Endothelial cell of umbilical vein (primary cell): ENCODE measurements around the gene TBC1D24. TPM values are rescaled to one million over a fixed set of nuclear protein-coding genes. Genes with fewer than 3 reads are reported as not detected.

Source experiments
- BruUV-seq: library from RNA; stranded (reverse); fragments of 400-500 nt; replicated peaks from 2 replicates; lab custom pipeline; 2021; lab: Mats Ljungman, UMichigan
- CTCF ChIA-PET: fragments of 300-600, 350-600 bp; sonication (Branson Sonifier 250); formaldehyde crosslinking; loops from one replicate; lab custom pipeline; 2021; ENCODE audit warnings: antibody characterized with exemption, inconsistent platforms; lab: Charles Lee
- POLR2A ChIA-PET: fragments of 300-600, 350-600 bp; sonication (Branson Sonifier 250); formaldehyde crosslinking; loops from one replicate; lab custom pipeline; 2021; ENCODE audit warnings: antibody characterized with exemption, inconsistent platforms; lab: Charles Lee
- DNase-seq: peaks from one replicate; pipeline ENCODE4 v3.0.0-alpha.2; 2011; ENCODE audit warnings: low read depth, low spot score
- FAIRE-seq: peaks from 2 replicates; lab custom pipeline; 2011; peaks lifted over from hg19 to GRCh38; lab: Jason Lieb, UNC
- H2AFZ ChIP-seq: 2 replicates; pipeline ENCODE4 v1.6.0; 2012; ENCODE audit warnings: low read depth, low read length, control low read depth, inconsistent platforms
- H3K27ac ChIP-seq: 2 replicates; pipeline ENCODE4 v1.5.1; 2011; ENCODE audit warnings: low read depth, mild to moderate bottlenecking, control low read depth, low read length, moderate library complexity; ENCODE audit not compliant: insufficient read depth
- H3K27me3 ChIP-seq, 2 experiments: 2 replicates each; pipeline versions ENCODE4 v1.6.0 to v1.6.1; 2011; ENCODE audit warnings: low read length in 2 of 2, mixed read lengths in 1 of 2; ENCODE audit not compliant: control insufficient read depth in 2 of 2, insufficient read depth in 2 of 2
- H3K36me3 ChIP-seq, 2 experiments: 2 replicates in 1 of 2; 3 replicates in 1 of 2; pipeline ENCODE4 v1.5.1; 2011; ENCODE audit warnings: low read length in 2 of 2, mild to moderate bottlenecking in 1 of 2, moderate library complexity in 1 of 2; ENCODE audit not compliant: control insufficient read depth in 2 of 2, insufficient read depth in 2 of 2; ENCODE audit errors: extremely low read depth in 1 of 2
- H3K4me1 ChIP-seq: 3 replicates; pipeline ENCODE4 v1.5.1; 2011; ENCODE audit warnings: mild to moderate bottlenecking, low read length; ENCODE audit not compliant: control insufficient read depth, insufficient read depth; ENCODE audit errors: extremely low read depth
- H3K4me2 ChIP-seq: 2 replicates; pipeline ENCODE4 v1.6.1; 2011; ENCODE audit warnings: low read length, control low read depth, mixed read lengths; ENCODE audit not compliant: insufficient read depth
- H3K4me3 ChIP-seq, 3 experiments: fragments of 200-600 bp in 1 of 3; sonication (generic), shearing (Covaris generic) in 1 of 3; replicated peaks in 1 of 3; 2 replicates each; pipeline ENCODE4 v1.5.1; 2011 to 2016; ENCODE audit warnings: control low read depth in 3 of 3, low read length in 3 of 3, mild to moderate bottlenecking in 2 of 3, inconsistent platforms in 1 of 3, low read depth in 1 of 3, moderate library complexity in 1 of 3; ENCODE audit not compliant: insufficient read depth in 1 of 3
- H3K79me2 ChIP-seq: 2 replicates; pipeline ENCODE4 v1.6.0; 2012; ENCODE audit warnings: low read length, inconsistent platforms; ENCODE audit not compliant: control insufficient read depth, insufficient read depth
- H3K9ac ChIP-seq: replicated peaks from 2 replicates; pipeline ENCODE3; 2011; ENCODE audit warnings: low read length, control low read depth; ENCODE audit not compliant: insufficient read depth; ENCODE audit errors: extremely low read depth
- H3K9me1 ChIP-seq: replicated peaks from 3 replicates; pipeline ENCODE4 v1.6.0; 2011; ENCODE audit warnings: mild to moderate bottlenecking, low read length; ENCODE audit not compliant: control insufficient read depth, insufficient read depth; ENCODE audit errors: extremely low read depth
- H3K9me3 ChIP-seq: replicated peaks from 2 replicates; pipeline ENCODE4 v1.5.1; 2012; ENCODE audit warnings: low read length, inconsistent platforms; ENCODE audit not compliant: control insufficient read depth, insufficient read depth
- H4K20me1 ChIP-seq: replicated peaks from 2 replicates; pipeline ENCODE3; 2011; ENCODE audit warnings: mild to moderate bottlenecking, low read length; ENCODE audit not compliant: control insufficient read depth, insufficient read depth; ENCODE audit errors: extremely low read depth
- EZH2 ChIP-seq: IDR thresholded peaks from 2 replicates; pipeline ENCODE4 v1.6.1; 2012; ENCODE audit warnings: borderline replicate concordance, low read depth, mild to moderate bottlenecking, moderate library complexity, low read length, inconsistent platforms; ENCODE audit not compliant: severe bottlenecking
- FOS ChIP-seq: IDR thresholded peaks from 2 replicates; pipeline ENCODE4 v1.6.1; 2011; ENCODE audit warnings: mild to moderate bottlenecking, low read length, moderate library complexity, borderline replicate concordance; ENCODE audit not compliant: insufficient read depth
- GATA2 ChIP-seq: IDR thresholded peaks from 2 replicates; pipeline ENCODE4 v1.7.0; 2011; ENCODE audit warnings: low read depth, mild to moderate bottlenecking, moderate library complexity, mixed read lengths, low read length; ENCODE audit not compliant: insufficient read length, insufficient read depth
- JUN ChIP-seq: IDR thresholded peaks from 2 replicates; pipeline ENCODE4 v1.6.1; 2011; ENCODE audit warnings: borderline replicate concordance, low read depth; ENCODE audit not compliant: insufficient read length, insufficient read depth
- MYC ChIP-seq: IDR thresholded peaks from one replicate; pipeline ENCODE4 v1.6.1; 2011; ENCODE audit warnings: mild to moderate bottlenecking, low read depth, low read length
- POLR2A ChIP-seq: IDR thresholded peaks from 2 replicates; pipeline ENCODE4 v1.6.1; 2012; ENCODE audit warnings: low read depth, mild to moderate bottlenecking, control low read depth, low read length
- POLR2AphosphoS5 ChIP-seq: IDR thresholded peaks from 2 replicates; pipeline ENCODE4 v1.6.1; 2012; ENCODE audit warnings: low read depth, mild to moderate bottlenecking, control low read depth, low read length, moderate library complexity; ENCODE audit not compliant: insufficient read depth
- dilution Hi-C: fragments of 300-500 bp; cut with MboI; formaldehyde crosslinking; loops from one replicate; pipeline ENCODE4 v1.15.0; 2019; ENCODE audit warnings: low sequenced_read_pairs; ENCODE audit not compliant: extremely low pct_ligation_motif_present
- intact Hi-C: fragments of 100-400 bp; cut with micrococcal nuclease; formaldehyde crosslinking; loops from one replicate; pipeline ENCODE4 v1.10.0; 2022
- polyA plus RNA-seq, 4 experiments: library from polyadenylated mRNA; depleted of rRNA in 3 of 4; stranded (reverse) in 3 of 4; unstranded in 1 of 4; fragments of >200 nt; gene quantifications; 2 replicates each; pipeline versions ENCODE4 v1.2.1 to v1.2.3, GENCODE V29; 2011 to 2012; ENCODE audit warnings: missing spikeins in 1 of 4
- total RNA-seq: library from RNA; stranded (reverse); gene quantifications from 2 replicates; pipeline ENCODE4 v1.2.3, GENCODE V29; 2021
- TF ChIP-seq, protein P1 (sequence below), 2 donors: IDR thresholded peaks; 1 replicate in 1 of 2; 2 replicates in 1 of 2; pipeline ENCODE4 v1.5.1; 2011; ENCODE audit warnings: low read length in 2 of 2, mild to moderate bottlenecking in 2 of 2, moderate library complexity in 2 of 2, control low read depth in 1 of 2, inconsistent platforms in 1 of 2, low read depth in 1 of 2; ENCODE audit not compliant: insufficient read depth in 1 of 2; ENCODE audit errors: extremely low read depth in 1 of 2
- TF ChIP-seq, protein P2 (sequence below): IDR thresholded peaks from 2 replicates; pipeline ENCODE4 v1.6.1; 2011; ENCODE audit not compliant: insufficient read depth, insufficient read length

The TBC1D24 gene
- total and polyA plus RNA-seq, 2 donors (not counting 3 experiments of a cell fraction or from before 2014, with no cell fraction given): 8.1 to 22.8 TPM

DNA sequence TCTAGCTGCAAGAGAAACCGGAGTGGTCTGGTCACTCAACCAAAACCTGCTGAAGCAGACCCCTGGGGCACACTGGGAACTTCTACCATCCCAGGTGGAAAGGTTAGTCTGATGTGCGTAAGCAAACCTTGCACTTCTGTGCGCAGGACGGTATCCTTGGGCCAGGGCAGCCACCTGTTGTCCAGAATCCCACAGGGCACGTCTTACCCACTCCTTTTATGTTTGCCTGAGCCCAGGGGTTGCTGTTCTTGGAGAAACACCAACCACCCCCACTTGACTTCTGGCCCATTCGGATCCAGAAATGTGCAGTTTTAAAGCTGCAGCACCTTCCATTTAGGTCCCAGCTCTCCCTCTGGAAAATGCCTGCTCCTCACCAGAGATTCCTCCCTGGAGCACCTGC lies 18.7 kb downstream of the TBC1D24 start:
- dilution Hi-C loops (no loop called here), intact Hi-C loops (no loop called here)
- ChIA-PET POLR2A (no interaction called here), CTCF (no interaction called here)
- no peaks in the 10 kb centered on the region for H3K27me3 ChIP-seq
- H3K4me1 ChIP-seq: no peaks in the 10 kb centered on the region
- BruUV-seq: no TSS peak
- H3K27ac ChIP-seq: no peak overlapping the region
- H4K20me1 ChIP-seq: no peaks in the 10 kb centered on the region
- no peak overlapping the region for H3K4me3 ChIP-seq
- FAIRE-seq (no peak), DNase-seq (no peak)
- peaks cover 2% of the 10 kb centered on the region for H3K79me2 ChIP-seq
- H3K9me3 ChIP-seq: no peaks in the 10 kb centered on the region
- H3K9ac ChIP-seq: no peak overlapping the region
- H3K4me2 ChIP-seq: no peak overlapping the region
- no peaks in the 10 kb centered on the region for H3K9me1 ChIP-seq
- peaks cover 0 to 12% of the 10 kb centered on the region in 2 experiments for H3K36me3 ChIP-seq
- H2AFZ ChIP-seq: no peak overlapping the region
- TF ChIP-seq JUN (no peak), POLR2A (no peak), GATA2 (no peak), FOS (no peak), MYC (no peak)
- TF ChIP-seq, protein P1, sequence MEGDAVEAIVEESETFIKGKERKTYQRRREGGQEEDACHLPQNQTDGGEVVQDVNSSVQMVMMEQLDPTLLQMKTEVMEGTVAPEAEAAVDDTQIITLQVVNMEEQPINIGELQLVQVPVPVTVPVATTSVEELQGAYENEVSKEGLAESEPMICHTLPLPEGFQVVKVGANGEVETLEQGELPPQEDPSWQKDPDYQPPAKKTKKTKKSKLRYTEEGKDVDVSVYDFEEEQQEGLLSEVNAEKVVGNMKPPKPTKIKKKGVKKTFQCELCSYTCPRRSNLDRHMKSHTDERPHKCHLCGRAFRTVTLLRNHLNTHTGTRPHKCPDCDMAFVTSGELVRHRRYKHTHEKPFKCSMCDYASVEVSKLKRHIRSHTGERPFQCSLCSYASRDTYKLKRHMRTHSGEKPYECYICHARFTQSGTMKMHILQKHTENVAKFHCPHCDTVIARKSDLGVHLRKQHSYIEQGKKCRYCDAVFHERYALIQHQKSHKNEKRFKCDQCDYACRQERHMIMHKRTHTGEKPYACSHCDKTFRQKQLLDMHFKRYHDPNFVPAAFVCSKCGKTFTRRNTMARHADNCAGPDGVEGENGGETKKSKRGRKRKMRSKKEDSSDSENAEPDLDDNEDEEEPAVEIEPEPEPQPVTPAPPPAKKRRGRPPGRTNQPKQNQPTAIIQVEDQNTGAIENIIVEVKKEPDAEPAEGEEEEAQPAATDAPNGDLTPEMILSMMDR (IDR thresholded peaks at IDR 0.05; ENCODE audit: extremely low read depth in 1 of 2, insufficient read depth in 1 of 2, low read depth in 1 of 2, low read length in 2 of 2): no peak

DNA sequence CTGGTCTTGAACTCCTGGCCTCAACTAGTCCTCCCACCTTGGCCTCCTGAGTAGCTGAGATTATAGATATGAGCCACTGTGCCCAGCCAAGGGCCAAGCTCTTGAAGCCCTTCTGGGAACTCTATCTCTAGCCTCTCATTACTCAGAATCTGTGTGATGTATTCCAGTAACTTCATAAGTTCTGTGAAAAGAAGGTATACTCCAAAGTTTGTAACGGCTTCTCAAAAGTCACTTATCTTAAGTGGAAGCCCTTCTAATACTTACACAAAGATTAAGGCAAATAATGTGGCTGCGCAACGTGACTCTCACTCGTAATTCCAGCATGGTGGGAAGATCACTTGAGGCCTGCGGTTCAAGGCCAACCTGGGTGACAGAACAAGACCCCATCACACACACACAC lies 19.7 kb downstream of the TBC1D24 start:
- CTCF ChIA-PET: no interaction called here
- no peak overlapping the region for H3K4me2 ChIP-seq

More for the DNA sequence above, 19.7 kb downstream of the TBC1D24 start:
- intact Hi-C loops: no loop called here
- Histone ChIP-seq H3K36me3 (peaks cover 0 to 16% of the 10 kb centered on the region in 2 experiments), H3K4me1 (no peaks in the 10 kb centered on the region), H3K9me1 (no peaks in the 10 kb centered on the region), H3K27me3 (no peaks in the 10 kb centered on the region), H3K9me3 (no peaks in the 10 kb centered on the region), H3K27ac (no peak overlapping the region), H3K4me3 (no peak overlapping the region), H3K79me2 (no peaks in the 10 kb centered on the region), H2AFZ (no peak overlapping the region), H3K9ac (no peak overlapping the region), H4K20me1 (no peaks in the 10 kb centered on the region)
- no peak for DNase-seq
- no TSS peak for BruUV-seq
- no peak for FAIRE-seq
- dilution Hi-C loops: no loop called here
- no peak for TF ChIP-seq POLR2A
- TF ChIP-seq, protein P2, sequence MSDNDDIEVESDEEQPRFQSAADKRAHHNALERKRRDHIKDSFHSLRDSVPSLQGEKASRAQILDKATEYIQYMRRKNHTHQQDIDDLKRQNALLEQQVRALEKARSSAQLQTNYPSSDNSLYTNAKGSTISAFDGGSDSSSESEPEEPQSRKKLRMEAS: no peak
- no peak for TF ChIP-seq FOS
- no peak for TF ChIP-seq JUN
- TF ChIP-seq MYC: no peak
- TF ChIP-seq GATA2: no peak
- TF ChIP-seq, protein P1 (IDR thresholded peaks at IDR 0.05; ENCODE audit: extremely low read depth in 1 of 2, insufficient read depth in 1 of 2, low read depth in 1 of 2, low read length in 2 of 2): no peak
- TF ChIP-seq EZH2: no peak
- no peak for TF ChIP-seq POLR2AphosphoS5
- POLR2A ChIA-PET: no interaction called here
